H9 (cell line): ENCODE data around the gene RNASE7. TPM values are rescaled to one million over a fixed set of nuclear protein-coding genes. Genes with fewer than 3 reads are reported as not detected.
"Not testable (repeated sequence)": the region's sequence is repeated elsewhere in the genome, so short reads cannot be mapped to it uniquely, and the experiment has no call there.

Experiments
- DNase-seq: peaks from one replicate; pipeline ENCODE4 v3.0.0-alpha.2; 2017
- H2AFZ ChIP-seq: one replicate; pipeline ENCODE4 v1.6.1; 2013; ENCODE audit warnings: mild to moderate bottlenecking, low read length, control low read depth, moderate library complexity
- H2AK5ac ChIP-seq: 2 replicates; pipeline ENCODE4 v1.6.1; 2013; ENCODE audit warnings: low read length, control low read depth, mixed read lengths; ENCODE audit not compliant: insufficient read length
- H2BK120ac ChIP-seq: one replicate; pipeline ENCODE4 v1.6.1; 2013; ENCODE audit warnings: low read depth, mild to moderate bottlenecking, low read length, control low read depth, inconsistent platforms; ENCODE audit not compliant: poor library complexity, severe bottlenecking
- H2BK12ac ChIP-seq: 2 replicates; pipeline ENCODE4 v1.6.1; 2013; ENCODE audit warnings: low read length, control low read depth, mixed read lengths, low read depth; ENCODE audit not compliant: insufficient read length
- H2BK15ac ChIP-seq: 2 replicates; pipeline ENCODE4 v1.6.1; 2013; ENCODE audit warnings: low read depth, low read length, control low read depth
- H2BK20ac ChIP-seq: one replicate; pipeline ENCODE4 v1.6.1; 2013; ENCODE audit warnings: low read depth, mild to moderate bottlenecking, low read length, control low read depth, inconsistent platforms; ENCODE audit not compliant: poor library complexity, severe bottlenecking
- H2BK5ac ChIP-seq: 2 replicates; pipeline ENCODE4 v1.6.1; 2013; ENCODE audit warnings: low read length, control low read depth, mixed read lengths; ENCODE audit not compliant: insufficient read length
- H3K14ac ChIP-seq: 2 replicates; pipeline ENCODE4 v1.6.1; 2013; ENCODE audit warnings: low read length, control low read depth; ENCODE audit not compliant: insufficient read depth
- H3K18ac ChIP-seq: 2 replicates; pipeline ENCODE4 v1.6.1; 2013; ENCODE audit warnings: low read depth, mild to moderate bottlenecking, mixed read lengths, low read length, control low read depth; ENCODE audit not compliant: insufficient read length
- H3K23ac ChIP-seq: 2 replicates; pipeline ENCODE4 v1.6.1; 2013; ENCODE audit warnings: low read length, control low read depth, mixed read lengths, low read depth; ENCODE audit not compliant: insufficient read length
- H3K23me2 ChIP-seq: 2 replicates; pipeline ENCODE4 v1.6.1; 2013; ENCODE audit warnings: low read depth, mild to moderate bottlenecking, mixed read lengths, low read length, control low read depth; ENCODE audit not compliant: insufficient read length, poor library complexity, severe bottlenecking
- H3K27ac ChIP-seq: 2 replicates; pipeline ENCODE4 v1.5.1; 2013; ENCODE audit warnings: low read length, control low read depth, mixed read lengths, low read depth; ENCODE audit not compliant: insufficient read length
- H3K27me3 ChIP-seq: 2 replicates; pipeline ENCODE4 v1.6.1; 2013; ENCODE audit warnings: low read length, control low read depth, inconsistent platforms; ENCODE audit not compliant: insufficient read depth
- H3K4ac ChIP-seq: 2 replicates; pipeline ENCODE4 v1.6.1; 2013; ENCODE audit warnings: low read depth, mild to moderate bottlenecking, control low read depth, inconsistent platforms, low read length, moderate library complexity
- H3K4me1 ChIP-seq: 2 replicates; pipeline ENCODE4 v1.6.1; 2013; ENCODE audit warnings: low read length, control low read depth, inconsistent platforms; ENCODE audit not compliant: insufficient read depth
- H3K4me2 ChIP-seq: 2 replicates; pipeline ENCODE4 v1.6.1; 2013; ENCODE audit warnings: low read length, control low read depth, mixed read lengths; ENCODE audit not compliant: insufficient read length, insufficient read depth
- H3K56ac ChIP-seq: 2 replicates; pipeline ENCODE4 v1.6.1; 2013; ENCODE audit warnings: low read depth, mild to moderate bottlenecking, mixed read lengths, low read length, control low read depth; ENCODE audit not compliant: insufficient read length
- H3K79me1 ChIP-seq: 2 replicates; pipeline ENCODE4 v1.6.1; 2013; ENCODE audit warnings: low read depth, mild to moderate bottlenecking, moderate library complexity, low read length, control low read depth, inconsistent platforms; ENCODE audit not compliant: insufficient read depth, poor library complexity, severe bottlenecking
- H3K79me2 ChIP-seq: 2 replicates; pipeline ENCODE4 v1.6.1; 2013; ENCODE audit warnings: low read length, control low read depth, inconsistent platforms; ENCODE audit not compliant: insufficient read depth
- H3K9ac ChIP-seq: 2 replicates; pipeline ENCODE4 v1.6.1; 2013; ENCODE audit warnings: low read length, control low read depth, mixed read lengths; ENCODE audit not compliant: insufficient read length; ENCODE audit errors: extremely low read depth
- H3K9me3 ChIP-seq: one replicate; pipeline ENCODE4 v1.6.1; 2013; ENCODE audit warnings: low read depth, low read length, inconsistent platforms; ENCODE audit not compliant: control insufficient read depth
- H3T11ph ChIP-seq: one replicate; pipeline ENCODE4 v1.6.1; 2013; ENCODE audit warnings: mild to moderate bottlenecking, low read length, control low read depth, inconsistent platforms
- H4K20me1 ChIP-seq: one replicate; pipeline ENCODE4 v1.6.1; 2013; ENCODE audit not compliant: control insufficient read depth, insufficient read length, insufficient read depth
- H4K5ac ChIP-seq: 2 replicates; pipeline ENCODE4 v1.6.1; 2013; ENCODE audit warnings: low read depth, mild to moderate bottlenecking, mixed read lengths, low read length, control low read depth; ENCODE audit not compliant: insufficient read length
- H4K8ac ChIP-seq: replicated peaks from 2 replicates; pipeline ENCODE4 v1.6.1; 2013; ENCODE audit warnings: low read length, control low read depth, mixed read lengths, low read depth; ENCODE audit not compliant: insufficient read length
- H4K91ac ChIP-seq: 2 replicates; pipeline ENCODE4 v1.6.1; 2013; ENCODE audit warnings: low read depth, mild to moderate bottlenecking, moderate library complexity, mixed read lengths, low read length, control low read depth; ENCODE audit not compliant: insufficient read length
- H3K27ac Mint-ChIP-seq, 3 experiments: 2 replicates in 2 of 3; 3 replicates in 1 of 3; pipeline ENCODE4 v1.8.0; 2020 to 2021; ENCODE audit warnings: mixed read lengths in 3 of 3, mild to moderate bottlenecking in 1 of 3, moderate library complexity in 1 of 3
- H3K27me3 Mint-ChIP-seq: 2 replicates; pipeline ENCODE4 v1.8.0; 2021; ENCODE audit warnings: low read depth, mild to moderate bottlenecking, moderate library complexity, mixed read lengths
- H3K36me3 Mint-ChIP-seq, 3 experiments: 2 replicates in 2 of 3; 3 replicates in 1 of 3; pipeline ENCODE4 v1.8.0; 2020 to 2021; ENCODE audit warnings: low read depth in 3 of 3, mixed read lengths in 3 of 3; ENCODE audit not compliant: insufficient read depth in 1 of 3
- H3K4me1 Mint-ChIP-seq, 2 experiments: 2 replicates each; pipeline ENCODE4 v1.8.0; 2020; ENCODE audit warnings: mixed read lengths in 2 of 2
- H3K4me3 Mint-ChIP-seq, 2 experiments: 2 replicates in 1 of 2; 3 replicates in 1 of 2; pipeline ENCODE4 v1.8.0; 2020 to 2021; ENCODE audit warnings: mild to moderate bottlenecking in 2 of 2, mixed read lengths in 2 of 2, moderate library complexity in 1 of 2
- H3K9me3 Mint-ChIP-seq, 2 experiments: 2 replicates in 1 of 2; 3 replicates in 1 of 2; pipeline ENCODE4 v1.8.0; 2020; ENCODE audit warnings: mild to moderate bottlenecking in 2 of 2, mixed read lengths in 2 of 2, moderate library complexity in 1 of 2
- WGBS: extraction: QIAGEN DNeasy Blood & Tissue Kit; methylation state at CpG from one replicate; pipeline ENCODE4 v1.1.7; 2013; ENCODE audit warnings: missing lambda C conversion rate, low lambda C conversion rate, mixed read lengths; ENCODE audit not compliant: insufficient read length; ENCODE audit errors: extremely low coverage; 5-methylcytosine and 5-hydroxymethylcytosine counted together
- total RNA-seq: library from RNA; stranded (reverse); gene quantifications from 2 replicates; pipeline ENCODE4 v1.2.1, GENCODE V29; 2021
- TF ChIP-seq, protein P1 (sequence below): fragments of 200-600 bp; sonication (generic); conservative IDR thresholded peaks from 3 replicates; pipeline ENCODE4 v1.8.0; 2021; ENCODE audit warnings: antibody characterized with exemption, mild to moderate bottlenecking

RNASE7 gene
- total RNA-seq, 1 experiment from 2014 or later = not detected

DNA sequence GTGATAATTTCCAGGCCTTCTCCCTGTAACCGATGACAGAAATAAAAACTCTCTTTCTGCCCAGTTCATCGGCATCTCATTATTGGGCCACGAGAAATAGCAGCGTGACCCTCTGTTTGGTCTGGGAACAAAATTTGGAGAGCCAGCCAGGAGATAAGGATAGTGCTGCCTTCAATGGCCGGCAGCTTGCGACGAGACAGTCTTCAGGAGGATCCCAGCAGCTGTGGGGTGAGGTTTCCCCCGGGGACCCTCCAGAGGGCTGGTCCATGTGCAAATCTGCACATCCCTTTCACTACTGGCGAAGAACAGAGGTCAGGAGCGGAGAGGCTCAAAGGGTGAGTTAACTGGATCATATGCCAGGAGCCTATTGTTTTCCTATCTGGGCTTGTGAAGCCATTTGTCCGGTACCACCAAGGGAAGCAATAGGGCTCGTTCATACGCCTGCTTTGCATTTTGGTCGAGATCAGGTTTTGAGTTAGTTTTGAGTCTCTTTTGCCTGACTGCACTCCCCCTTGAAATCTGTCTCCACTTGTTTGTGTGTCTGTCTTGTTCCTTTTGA is 38.3 kb upstream of the RNASE7 start:
- Histone ChIP-seq H3K9me3 (no peaks in the 10 kb centered on the region), H3K9ac (no peak overlapping the region), H3K18ac (no peak overlapping the region), H3K4ac (no peak overlapping the region), H3K23me2 (no peaks in the 10 kb centered on the region), H2BK12ac (no peak overlapping the region), H3K14ac (no peak overlapping the region), H3K4me1 (no peaks in the 10 kb centered on the region), H3K79me1 (no peaks in the 10 kb centered on the region), H3K27ac (no peak overlapping the region), H2BK120ac (no peak overlapping the region), H3T11ph (no peak overlapping the region), H2BK5ac (no peak overlapping the region), H3K79me2 (no peaks in the 10 kb centered on the region), H2BK15ac (no peak overlapping the region), H2AK5ac (no peak overlapping the region), H2BK20ac (no peak overlapping the region), H3K27me3 (no peaks in the 10 kb centered on the region), H4K8ac (no peak overlapping the region), H4K91ac (no peak overlapping the region), H2AFZ (no peak overlapping the region), H4K5ac (no peak overlapping the region), H3K23ac (no peak overlapping the region), H3K56ac (no peak overlapping the region), H3K4me2 (no peak overlapping the region), H4K20me1 (no peaks in the 10 kb centered on the region)
- Mint-ChIP-seq H3K4me1 (peaks cover 8 to 9% of the 10 kb centered on the region in 2 experiments), H3K9me3 (no peaks in the 10 kb centered on the region), H3K27ac (no peak overlapping the region), H3K4me3 (no peak overlapping the region), H3K36me3 (no peaks in the 10 kb centered on the region), H3K27me3 (no peaks in the 10 kb centered on the region; the same call in 1 of the 2 replicates)
- no peak for DNase-seq
- TF ChIP-seq, protein P1, sequence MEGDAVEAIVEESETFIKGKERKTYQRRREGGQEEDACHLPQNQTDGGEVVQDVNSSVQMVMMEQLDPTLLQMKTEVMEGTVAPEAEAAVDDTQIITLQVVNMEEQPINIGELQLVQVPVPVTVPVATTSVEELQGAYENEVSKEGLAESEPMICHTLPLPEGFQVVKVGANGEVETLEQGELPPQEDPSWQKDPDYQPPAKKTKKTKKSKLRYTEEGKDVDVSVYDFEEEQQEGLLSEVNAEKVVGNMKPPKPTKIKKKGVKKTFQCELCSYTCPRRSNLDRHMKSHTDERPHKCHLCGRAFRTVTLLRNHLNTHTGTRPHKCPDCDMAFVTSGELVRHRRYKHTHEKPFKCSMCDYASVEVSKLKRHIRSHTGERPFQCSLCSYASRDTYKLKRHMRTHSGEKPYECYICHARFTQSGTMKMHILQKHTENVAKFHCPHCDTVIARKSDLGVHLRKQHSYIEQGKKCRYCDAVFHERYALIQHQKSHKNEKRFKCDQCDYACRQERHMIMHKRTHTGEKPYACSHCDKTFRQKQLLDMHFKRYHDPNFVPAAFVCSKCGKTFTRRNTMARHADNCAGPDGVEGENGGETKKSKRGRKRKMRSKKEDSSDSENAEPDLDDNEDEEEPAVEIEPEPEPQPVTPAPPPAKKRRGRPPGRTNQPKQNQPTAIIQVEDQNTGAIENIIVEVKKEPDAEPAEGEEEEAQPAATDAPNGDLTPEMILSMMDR = no peak
- WGBS = no CpG with 5 or more reads among the region's 14 CpGs

DNA sequence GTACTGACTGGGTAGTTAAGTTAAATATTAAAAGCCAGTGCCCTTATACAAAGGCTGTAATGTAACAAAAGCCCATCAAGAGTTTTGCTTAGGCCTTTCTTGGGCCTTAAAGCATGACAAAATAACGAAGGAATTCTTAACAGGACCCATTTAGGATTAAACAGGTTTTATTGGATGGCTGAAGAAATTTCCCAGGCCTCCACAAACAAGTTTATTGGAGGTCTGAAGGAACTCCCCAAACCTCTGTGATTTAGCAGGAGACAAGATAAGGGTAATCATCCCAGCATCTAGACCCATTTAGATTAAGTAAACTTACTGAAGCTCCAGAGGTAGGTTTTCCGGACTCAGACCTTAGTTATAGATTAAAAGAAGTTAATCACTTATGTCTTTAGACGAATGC is 32.4 kb upstream of the RNASE7 start:
- not testable (repeated sequence) for H3K14ac ChIP-seq, H3K27me3 Mint-ChIP-seq, H3K79me2 ChIP-seq, DNase-seq, H4K5ac ChIP-seq, H2BK12ac ChIP-seq, H3K4me1 ChIP-seq, H3K9me3 Mint-ChIP-seq, H3K4me1 Mint-ChIP-seq, H3K23ac ChIP-seq, H3K4ac ChIP-seq, H3K27ac Mint-ChIP-seq, H2BK20ac ChIP-seq, H4K20me1 ChIP-seq, H4K91ac ChIP-seq, H2AK5ac ChIP-seq, H3K27me3 ChIP-seq, H2AFZ ChIP-seq, H3K79me1 ChIP-seq, H3K36me3 Mint-ChIP-seq, H3K23me2 ChIP-seq, H3K9me3 ChIP-seq, H3K56ac ChIP-seq, H3K18ac ChIP-seq, H2BK120ac ChIP-seq, H3T11ph ChIP-seq, H3K9ac ChIP-seq, H3K4me2 ChIP-seq, H2BK5ac ChIP-seq, H2BK15ac ChIP-seq, H4K8ac ChIP-seq, H3K4me3 Mint-ChIP-seq, H3K27ac ChIP-seq
- no CpG with 5 or more reads among the region's 3 CpGs for WGBS
